Measurements from ENCODE around the gene POC1A. TPM values are rescaled to one million over a fixed set of nuclear protein-coding genes. Genes with fewer than 3 reads are reported as not detected.

Gene POC1A
- total and polyA plus RNA-seq, 2 of the 4 experiments (the other 2 are of a cell fraction), result 10.6 to 11.5 TPM

DNA sequence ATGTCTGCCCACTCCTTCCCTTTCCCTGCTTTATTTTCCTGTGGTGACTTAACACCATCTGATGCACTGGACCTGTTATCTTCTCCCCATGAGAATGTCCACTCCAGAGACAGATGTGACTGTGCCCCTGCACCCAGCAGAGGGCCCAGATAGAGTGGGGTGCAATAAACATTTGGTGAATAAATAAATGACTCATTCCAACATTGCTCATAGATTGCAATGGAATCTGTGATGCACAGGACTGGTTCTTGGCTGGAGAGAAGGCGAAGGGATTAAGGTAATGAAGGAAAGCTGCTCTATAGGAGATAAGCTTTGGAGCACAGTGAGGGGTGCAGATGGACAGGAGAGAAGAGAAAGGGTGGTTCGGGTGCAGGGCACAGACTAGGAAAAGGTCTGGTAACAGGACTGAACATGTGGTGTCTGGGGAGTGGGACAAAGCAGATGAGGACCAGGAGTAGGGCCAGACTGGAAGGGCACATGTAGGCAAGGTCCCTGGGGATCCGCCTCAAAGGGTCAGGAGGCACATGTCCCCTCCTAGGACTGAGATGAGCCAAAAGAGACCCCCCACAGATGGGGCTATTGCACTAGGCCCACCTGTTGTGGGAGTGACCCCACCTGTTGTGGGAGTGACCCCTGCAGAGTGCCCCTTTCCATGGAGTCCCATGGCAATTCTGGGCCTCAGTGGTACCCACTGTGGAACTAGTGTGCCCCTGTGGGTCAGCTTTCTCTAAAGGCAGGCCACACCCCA, 17.5 kb upstream of the POC1A start:
- in situ Hi-C loops (cut with MboI; ENCODE audit: low sequenced_read_pairs) (loop anchor here (25.0 kb wide), 1 partner anchor 1834 kb away; the partner anchor contains the start of genes RASSF1, TUSC2 and ZMYND10), dilution Hi-C loops (cut with HindIII; ENCODE audit: low sequenced_read_pairs, unreplicated experiment) (no loop called here), intact Hi-C loops (cut with micrococcal nuclease) (no loop called here)
- no peak overlapping the region for H3K27ac ChIP-seq (ENCODE audit: insufficient read depth, low read length)
- H3K4me2 ChIP-seq (ENCODE audit: low read depth, low read length), result peak overlapping the region; percentile 33; the same call in 1 of the 2 replicates
- H3K56ac ChIP-seq (ENCODE audit: extremely low read depth, insufficient read depth, low read length), result no peak overlapping the region
- whole genome bisulfite sequencing, 2 experiments (ENCODE audit: extremely low coverage in 2 of 2, insufficient read length in 1 of 2), result 51% methylated on average over 2 of the region's 3 CpGs; no CpG with 5 or more reads in 1 of the 2 experiments
- peaks cover 3% of the 10 kb centered on the region; the same call in 1 of the 2 replicates for H3K27me3 ChIP-seq (ENCODE audit: control insufficient read depth, insufficient read depth, low read length)
- no peak overlapping the region for H3K23ac ChIP-seq (ENCODE audit: low read depth, low read length)
- peak overlapping the region; percentile 88 for H2BK20ac ChIP-seq (ENCODE audit: low read depth, low read length)
- BruUV-seq (replicated peaks), result no TSS peak
- no peak overlapping the region for H3K9ac ChIP-seq (ENCODE audit: low read depth, low read length)
- H2BK120ac ChIP-seq (ENCODE audit: low read depth, low read length), result peak overlapping the region; percentile 88
- peak overlapping the region; percentile 77 for H3K4ac ChIP-seq (ENCODE audit: low read depth, low read length)
- ATAC-seq (ENCODE audit: low read depth) (peak; percentile 94), DNase-seq (peak; percentile 83)
- H3K9me1 ChIP-seq (ENCODE audit: insufficient read depth, low read length), result peaks cover 17% of the 10 kb centered on the region
- peak overlapping the region; percentile 65; the same call in 1 of the 2 replicates for H4K91ac ChIP-seq (ENCODE audit: insufficient read depth, low read depth, low read length)
- H2BK5ac ChIP-seq (ENCODE audit: low read depth, low read length, poor library complexity, severe bottlenecking), result peak overlapping the region; percentile 35
- H4K20me1 ChIP-seq (ENCODE audit: insufficient read depth, low read length), result no peaks in the 10 kb centered on the region
- ChIA-PET CTCF (interaction anchor here (1.4 kb wide), 1 partner anchor 17 kb away, joined by 4 read pairs; the partner anchor contains the start of gene POC1A), POLR2A (ENCODE audit: unreplicated experiment) (no interaction called here)
- H4K8ac ChIP-seq (ENCODE audit: low read depth in 2 of 2, low read length in 2 of 2), result peak overlapping the region in 1 of 2 experiments; percentile 68; a peak in 1 of 4 replicates
- H3K4me3 ChIP-seq (ENCODE audit: insufficient read depth, low read depth, low read length), result no peak overlapping the region
- H3K79me1 ChIP-seq (ENCODE audit: low read depth in 1 of 2, low read length in 2 of 2), result no peaks in the 10 kb centered on the region
- no peaks in the 10 kb centered on the region for H3K36me3 ChIP-seq (ENCODE audit: control insufficient read depth, insufficient read depth, low read length)
- H3K9me3 ChIP-seq (ENCODE audit: control insufficient read depth, insufficient read depth, low read length), result no peaks in the 10 kb centered on the region
- peak overlapping the region; percentile 64 for H2AFZ ChIP-seq (replicated peaks; ENCODE audit: low read length, poor library complexity)
- H2AK5ac ChIP-seq (ENCODE audit: low read depth, low read length), result peak overlapping the region; percentile 92
- peaks cover 8% of the 10 kb centered on the region for H3K4me1 ChIP-seq (ENCODE audit: control insufficient read depth, insufficient read depth, low read length)
- peak overlapping the region; percentile 10; the same call in 1 of the 2 replicates for H3K18ac ChIP-seq (ENCODE audit: low read depth, low read length)
- peak overlapping the region; percentile 10; the same call in 2 of the 3 replicates for H2BK15ac ChIP-seq (ENCODE audit: low read depth, low read length)
- no peak overlapping the region; the same call in 1 of the 2 replicates for H3K14ac ChIP-seq (replicated peaks; ENCODE audit: low read depth, low read length)
- no peak overlapping the region for H4K5ac ChIP-seq (ENCODE audit: low read depth, low read length)
- H2AK9ac ChIP-seq (replicated peaks; ENCODE audit: low read depth, low read length, poor library complexity), result peak overlapping the region; percentile 69
- TF ChIP-seq FOS (IDR thresholded peaks at IDR 0.05; ENCODE audit: low read depth, low read length) (peak; percentile 97), CHD1 (IDR thresholded peaks at IDR 0.05; ENCODE audit: low read depth, low read length) (no peak), SMC3 (IDR thresholded peaks at IDR 0.05; ENCODE audit: low read depth, low read length) (peak; percentile 42), NFE2L2 (IDR thresholded peaks at IDR 0.05; ENCODE audit: low read depth, low read length) (no peak), BHLHE40 (IDR thresholded peaks at IDR 0.05; ENCODE audit: low read depth, low read length) (peak; percentile 68), CEBPB (IDR thresholded peaks at IDR 0.05; ENCODE audit: low read depth, low read length) (peak; percentile 81), MAZ (IDR thresholded peaks at IDR 0.05; ENCODE audit: borderline replicate concordance, low read depth, low read length) (peak; percentile 30; the same call in 1 of the 2 replicates), MXI1 (IDR thresholded peaks at IDR 0.05; ENCODE audit: borderline replicate concordance, low read depth, low read length) (no peak), RAD21 (IDR thresholded peaks at IDR 0.05; ENCODE audit: low read length) (peak; percentile 16), RFX5 (IDR thresholded peaks at IDR 0.05; ENCODE audit: low read depth, low read length) (no peak)
- TF ChIP-seq, protein P1, sequence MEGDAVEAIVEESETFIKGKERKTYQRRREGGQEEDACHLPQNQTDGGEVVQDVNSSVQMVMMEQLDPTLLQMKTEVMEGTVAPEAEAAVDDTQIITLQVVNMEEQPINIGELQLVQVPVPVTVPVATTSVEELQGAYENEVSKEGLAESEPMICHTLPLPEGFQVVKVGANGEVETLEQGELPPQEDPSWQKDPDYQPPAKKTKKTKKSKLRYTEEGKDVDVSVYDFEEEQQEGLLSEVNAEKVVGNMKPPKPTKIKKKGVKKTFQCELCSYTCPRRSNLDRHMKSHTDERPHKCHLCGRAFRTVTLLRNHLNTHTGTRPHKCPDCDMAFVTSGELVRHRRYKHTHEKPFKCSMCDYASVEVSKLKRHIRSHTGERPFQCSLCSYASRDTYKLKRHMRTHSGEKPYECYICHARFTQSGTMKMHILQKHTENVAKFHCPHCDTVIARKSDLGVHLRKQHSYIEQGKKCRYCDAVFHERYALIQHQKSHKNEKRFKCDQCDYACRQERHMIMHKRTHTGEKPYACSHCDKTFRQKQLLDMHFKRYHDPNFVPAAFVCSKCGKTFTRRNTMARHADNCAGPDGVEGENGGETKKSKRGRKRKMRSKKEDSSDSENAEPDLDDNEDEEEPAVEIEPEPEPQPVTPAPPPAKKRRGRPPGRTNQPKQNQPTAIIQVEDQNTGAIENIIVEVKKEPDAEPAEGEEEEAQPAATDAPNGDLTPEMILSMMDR (conservative IDR thresholded peaks at IDR 0.05; ENCODE audit: low read depth, low read length), result peak; percentile 40
- TF ChIP-seq, protein P2, sequence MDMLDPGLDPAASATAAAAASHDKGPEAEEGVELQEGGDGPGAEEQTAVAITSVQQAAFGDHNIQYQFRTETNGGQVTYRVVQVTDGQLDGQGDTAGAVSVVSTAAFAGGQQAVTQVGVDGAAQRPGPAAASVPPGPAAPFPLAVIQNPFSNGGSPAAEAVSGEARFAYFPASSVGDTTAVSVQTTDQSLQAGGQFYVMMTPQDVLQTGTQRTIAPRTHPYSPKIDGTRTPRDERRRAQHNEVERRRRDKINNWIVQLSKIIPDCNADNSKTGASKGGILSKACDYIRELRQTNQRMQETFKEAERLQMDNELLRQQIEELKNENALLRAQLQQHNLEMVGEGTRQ (IDR thresholded peaks at IDR 0.05; ENCODE audit: low read depth, low read length), result no peak
- TF ChIP-seq, protein P3, sequence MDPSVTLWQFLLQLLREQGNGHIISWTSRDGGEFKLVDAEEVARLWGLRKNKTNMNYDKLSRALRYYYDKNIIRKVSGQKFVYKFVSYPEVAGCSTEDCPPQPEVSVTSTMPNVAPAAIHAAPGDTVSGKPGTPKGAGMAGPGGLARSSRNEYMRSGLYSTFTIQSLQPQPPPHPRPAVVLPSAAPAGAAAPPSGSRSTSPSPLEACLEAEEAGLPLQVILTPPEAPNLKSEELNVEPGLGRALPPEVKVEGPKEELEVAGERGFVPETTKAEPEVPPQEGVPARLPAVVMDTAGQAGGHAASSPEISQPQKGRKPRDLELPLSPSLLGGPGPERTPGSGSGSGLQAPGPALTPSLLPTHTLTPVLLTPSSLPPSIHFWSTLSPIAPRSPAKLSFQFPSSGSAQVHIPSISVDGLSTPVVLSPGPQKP (IDR thresholded peaks at IDR 0.05; ENCODE audit: borderline replicate concordance, low read depth, low read length), result no peak

Measured in IMR-90 (cell line).